GM19043 (cell line): Measurements from ENCODE around the gene TMEM179.

Experiments
- ATAC-seq: cut with Tn5 transposase; IDR thresholded peaks from one replicate; pipeline ENCODE4 v1.9.1; 2021; ENCODE audit warnings: low read depth; ENCODE audit not compliant: unreplicated experiment

The TMEM179 gene

DNA sequence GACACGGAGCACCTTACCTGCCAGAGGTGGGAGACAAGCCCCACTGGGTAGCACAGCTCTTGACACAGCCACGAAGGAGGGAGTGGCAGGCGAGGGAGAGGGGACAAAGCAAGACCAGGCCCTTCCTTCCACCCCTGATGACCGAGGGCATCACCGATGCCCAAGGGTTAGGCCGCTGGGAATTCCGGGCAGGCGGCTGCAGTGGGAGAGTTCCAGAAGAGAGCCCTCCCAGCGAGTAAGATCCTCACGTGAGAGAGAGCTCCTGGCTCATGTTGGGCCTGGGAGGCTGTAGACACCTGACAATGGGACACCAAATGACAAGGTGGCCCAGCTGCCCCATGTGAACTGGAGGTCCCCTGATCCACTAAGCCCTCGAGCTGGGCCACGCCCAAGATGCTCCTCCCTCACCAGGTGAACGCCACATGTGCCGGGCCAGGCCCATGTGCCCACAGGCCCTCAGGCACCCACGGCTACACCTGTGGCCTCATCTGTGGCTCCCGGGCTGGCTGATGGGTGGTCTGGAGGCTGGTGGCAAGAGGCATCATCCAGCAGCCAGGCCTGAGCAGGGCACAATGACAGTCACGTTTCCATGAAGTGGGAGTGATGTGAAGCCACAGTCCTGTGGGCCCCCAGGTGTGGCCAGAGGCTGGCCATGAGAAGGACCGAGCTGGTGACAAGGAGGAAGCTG is 57.1 kb downstream of the TMEM179 start:
- ATAC-seq, result no peak

DNA sequence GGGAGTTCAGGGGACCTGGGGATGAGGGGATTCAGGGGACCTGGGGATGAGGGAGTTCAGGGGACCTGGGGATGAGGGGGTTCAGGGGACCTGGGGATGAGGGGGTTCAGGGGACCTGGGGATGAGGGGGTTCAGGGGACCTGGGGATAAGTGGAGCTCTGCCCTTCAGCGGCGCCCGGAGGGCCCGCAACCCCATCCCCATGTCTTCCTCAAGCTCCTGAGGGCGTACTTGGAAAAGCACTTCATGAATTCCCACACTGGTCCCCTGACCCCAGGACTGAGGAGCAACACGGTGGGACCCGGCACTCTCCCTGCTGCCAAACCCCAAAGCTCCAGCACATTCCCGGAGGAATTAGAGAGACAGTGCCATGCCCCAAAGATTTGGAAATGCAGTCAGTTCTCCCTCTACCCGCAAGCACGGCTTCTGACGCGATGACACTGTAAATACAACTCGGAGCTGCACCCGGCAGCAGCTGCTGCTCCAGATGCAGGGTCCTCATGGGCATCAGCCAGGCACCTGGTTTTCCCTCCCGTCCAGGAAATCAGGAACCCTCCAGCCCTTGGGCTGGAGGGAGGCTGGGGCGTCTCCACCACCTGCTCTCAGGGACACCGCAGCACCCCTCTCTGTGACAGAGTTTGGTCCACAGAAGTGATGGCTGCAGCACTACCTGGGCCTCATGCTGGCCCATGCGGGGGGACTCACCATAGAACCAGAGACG is 57.8 kb downstream of the TMEM179 start:
- ATAC-seq, result no peak

DNA sequence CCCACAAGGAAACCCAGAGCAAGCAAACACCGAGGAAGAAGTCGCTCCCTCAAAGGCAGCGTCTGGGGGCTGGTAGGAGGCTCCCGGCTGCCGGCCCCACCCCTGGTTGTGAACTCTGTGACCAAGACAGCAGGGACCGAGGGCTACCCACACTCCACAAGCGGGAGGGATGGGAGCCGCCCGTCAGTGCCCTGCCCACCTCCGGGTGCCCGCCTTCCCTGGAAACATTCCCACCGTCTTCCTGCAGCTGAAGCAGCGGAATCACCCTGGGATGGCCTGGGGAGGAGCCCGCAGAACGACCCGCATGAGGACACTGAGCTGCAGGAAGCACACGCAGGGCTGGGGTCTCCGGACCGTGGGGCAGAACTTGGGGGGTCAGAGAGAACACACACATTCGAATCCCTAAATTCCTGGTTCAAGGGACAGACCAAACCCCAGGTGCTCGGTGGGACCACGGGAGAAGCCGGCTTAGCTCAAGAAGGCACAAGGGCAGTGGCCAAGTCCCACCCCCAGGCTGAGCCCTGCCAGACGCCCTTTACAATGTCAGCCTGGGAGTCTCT is 58.5 kb downstream of the TMEM179 start:
- ATAC-seq, result no peak

DNA sequence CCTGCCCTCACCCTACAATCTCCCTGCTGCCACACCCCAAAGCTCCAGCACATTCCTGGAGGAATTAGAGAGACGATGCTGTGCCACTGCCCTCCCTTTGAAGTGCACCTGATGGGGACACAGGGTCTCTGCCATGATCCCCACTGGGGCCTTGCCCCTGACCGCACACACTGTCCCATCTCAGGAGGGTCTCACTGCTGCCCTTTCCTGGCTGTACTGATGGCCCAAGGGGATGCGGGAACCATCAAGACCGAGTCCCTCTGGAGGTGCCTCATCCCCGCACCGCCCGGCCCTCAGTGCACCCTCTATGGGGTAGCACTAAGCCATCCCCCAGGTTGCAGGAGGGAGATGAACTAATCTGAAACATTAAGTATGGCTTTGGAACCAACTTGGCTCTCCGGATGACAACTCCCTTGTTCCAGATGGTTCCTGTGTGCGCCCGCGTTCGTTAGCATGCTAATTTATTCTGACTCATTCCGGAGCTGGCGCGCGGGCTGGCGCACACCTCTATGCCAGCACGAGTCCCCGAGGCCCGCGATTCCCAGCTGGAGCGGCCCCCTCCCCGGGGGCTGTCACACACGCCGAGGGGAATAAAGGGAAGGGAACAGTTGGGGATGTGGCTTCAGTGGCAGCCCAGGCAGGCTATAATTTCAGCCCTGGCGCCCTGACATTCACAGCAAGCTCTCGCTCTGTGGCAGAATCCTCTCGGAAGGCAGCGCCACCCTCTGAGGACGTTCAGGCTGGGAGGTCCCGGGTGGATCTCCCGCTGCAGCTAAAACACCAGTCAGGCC is 59.2 kb downstream of the TMEM179 start:
- no peak for ATAC-seq

DNA sequence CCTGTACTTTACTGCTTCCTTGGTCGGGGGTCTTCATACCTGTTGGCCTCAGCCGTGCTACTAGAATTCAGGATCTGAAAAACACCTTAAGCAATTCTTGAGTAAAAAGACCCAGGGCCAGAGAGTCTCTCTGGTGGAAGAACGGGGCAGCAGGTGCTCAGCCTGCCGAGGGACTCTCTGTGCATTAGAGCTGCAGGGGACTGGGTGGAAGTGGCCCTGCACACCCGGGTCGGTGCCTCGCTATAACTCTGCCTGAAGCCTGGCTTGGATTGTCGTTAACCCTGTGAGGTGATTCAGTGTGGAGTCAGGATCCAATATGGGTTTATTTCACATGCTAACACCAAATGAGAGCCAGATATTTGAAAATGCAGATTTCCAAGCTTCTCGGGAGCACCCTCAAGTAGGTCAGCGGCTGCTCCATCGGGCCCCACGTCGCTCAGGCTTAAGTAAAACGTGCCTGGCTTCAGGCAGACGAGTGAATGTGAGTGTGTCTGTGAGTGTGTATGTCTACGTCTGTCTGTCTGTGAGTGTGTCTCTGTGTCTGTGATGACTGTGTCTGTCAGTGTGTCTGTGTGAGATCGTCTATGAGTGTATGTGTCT is 60.1 kb downstream of the TMEM179 start:
- no peak for ATAC-seq

DNA sequence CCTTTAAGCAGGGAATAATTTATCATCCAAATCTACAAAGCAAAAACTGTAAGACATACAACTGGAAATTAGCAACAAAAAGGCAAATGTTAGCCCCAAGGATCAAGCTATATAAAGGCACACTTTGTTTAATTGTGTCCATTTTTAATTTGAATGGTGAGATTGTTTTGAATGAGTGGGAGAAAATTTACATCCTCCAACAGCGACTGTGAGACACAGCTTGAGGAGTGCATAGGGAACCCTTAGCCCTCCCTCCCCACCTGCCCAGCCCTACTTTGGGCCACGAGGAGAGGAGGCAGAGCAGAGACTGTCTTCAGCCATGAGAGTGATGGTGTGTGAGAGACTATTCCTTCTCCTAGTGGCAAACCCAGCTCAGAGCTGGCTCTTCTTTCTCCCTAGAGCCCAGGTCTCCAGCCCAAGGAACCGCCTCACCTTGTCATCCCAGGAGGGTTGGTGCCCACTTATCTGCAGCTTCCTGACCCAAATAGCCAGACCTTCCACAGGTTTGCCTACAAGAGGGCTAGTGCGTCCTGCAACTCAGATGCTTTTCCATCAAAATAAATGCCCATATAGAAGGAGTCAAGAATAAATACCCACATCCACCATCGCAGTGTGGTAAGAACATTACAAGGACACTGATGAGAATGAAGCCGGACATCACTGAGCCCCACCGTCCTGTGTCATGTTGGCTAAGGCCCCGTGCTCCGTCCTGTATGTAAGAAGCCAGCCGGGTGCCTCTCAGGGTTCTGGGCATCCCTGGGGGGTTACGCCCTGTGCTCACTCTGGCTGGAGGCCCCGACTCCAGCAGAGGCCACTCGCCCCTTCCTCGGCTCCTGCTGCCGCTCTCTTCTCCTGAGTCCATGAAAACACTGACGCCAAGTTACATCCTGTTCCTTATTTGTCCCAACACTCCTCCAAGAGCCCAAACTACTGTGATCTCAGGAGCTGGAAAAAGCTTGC is 61.4 kb downstream of the TMEM179 start:
- ATAC-seq, result no peak

DNA sequence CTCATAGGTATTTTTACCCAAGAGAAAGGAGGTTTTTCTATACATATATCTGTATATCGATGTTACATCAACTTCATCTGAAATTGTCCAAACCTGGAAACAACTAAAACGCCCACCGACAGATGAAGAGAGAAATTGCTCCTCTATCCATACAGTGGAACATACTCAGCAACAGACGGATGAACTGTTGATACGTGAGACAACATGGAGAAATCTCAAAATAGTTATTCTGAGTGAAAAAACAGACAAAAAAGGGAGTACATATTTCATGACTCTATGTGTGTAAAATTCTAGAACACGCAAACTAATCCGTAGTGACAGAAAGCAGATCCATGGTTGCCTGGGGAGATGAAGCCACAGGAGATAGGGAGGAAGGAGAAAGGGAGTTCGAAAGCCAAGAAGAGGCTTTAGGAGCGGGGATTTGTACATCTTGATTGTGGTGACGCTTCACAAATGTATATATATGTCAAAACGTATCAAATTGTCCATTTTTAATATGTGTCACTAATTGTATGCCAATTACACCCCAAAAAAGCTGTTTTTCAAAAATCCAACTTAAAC is 62.6 kb downstream of the TMEM179 start:
- ATAC-seq, result no peak
